ENCODE data around the gene MED13L.

DNA sequence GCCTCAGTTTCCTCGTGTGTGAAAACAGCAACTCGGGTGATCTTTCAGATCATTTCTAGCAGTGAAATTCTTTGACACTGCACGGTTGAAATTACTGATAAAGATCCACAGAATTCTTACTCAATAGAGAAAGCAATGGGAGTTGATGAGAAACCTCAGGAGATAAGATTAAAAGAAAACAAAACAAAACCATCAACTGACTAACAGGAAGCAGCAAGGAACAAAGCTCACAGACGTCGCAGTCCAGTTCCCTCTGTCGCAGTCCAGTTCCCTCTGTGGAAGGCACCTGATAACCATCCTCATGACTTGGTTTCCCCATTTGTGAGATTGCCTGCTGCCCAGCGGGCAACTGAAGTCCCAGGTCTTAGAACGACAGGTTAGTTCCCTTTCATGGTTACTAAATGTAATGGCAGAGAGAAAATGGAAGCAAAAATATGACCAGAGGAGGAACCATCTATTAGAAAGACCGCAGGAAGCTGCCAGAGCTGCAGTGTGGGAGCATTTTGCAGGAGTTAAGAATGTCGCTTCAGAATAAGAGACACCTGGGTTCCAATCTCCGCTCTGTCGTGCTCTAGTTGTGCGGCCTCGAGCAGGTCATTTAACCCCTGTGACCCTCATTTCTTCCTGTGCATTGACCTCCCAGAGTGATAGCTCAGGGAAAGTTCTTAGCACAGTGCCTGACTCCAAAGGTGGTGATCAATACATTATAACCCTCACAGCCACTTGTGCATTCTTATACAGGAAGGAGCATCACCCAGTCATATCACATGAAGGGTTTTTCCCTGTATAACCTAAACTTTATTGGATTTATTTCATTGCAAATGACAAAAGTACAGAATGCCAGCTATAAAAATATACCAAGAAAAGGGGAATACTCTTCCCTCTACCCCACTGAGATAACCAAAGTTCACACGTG, 5.1 kb upstream of the MED13L start:
- no peak for TF ChIP-seq CTCF (conservative IDR thresholded peaks at IDR 0.05; ENCODE audit: low read depth, low read length)
- no peak for TF ChIP-seq POLR2A (IDR thresholded peaks at IDR 0.05; ENCODE audit: low read depth, low read length)
- TF ChIP-seq SMC3 (IDR thresholded peaks at IDR 0.05; ENCODE audit: low read depth, low read length): no peak
- TF ChIP-seq RAD21 (IDR thresholded peaks at IDR 0.05; ENCODE audit: low read length): no peak
- no peak for TF ChIP-seq ELK1 (IDR thresholded peaks at IDR 0.05; ENCODE audit: borderline replicate concordance, low read depth, low read length)
- no peak for TF ChIP-seq MAFK (IDR thresholded peaks at IDR 0.05; ENCODE audit: low read depth, low read length)
- TF ChIP-seq, protein P1, sequence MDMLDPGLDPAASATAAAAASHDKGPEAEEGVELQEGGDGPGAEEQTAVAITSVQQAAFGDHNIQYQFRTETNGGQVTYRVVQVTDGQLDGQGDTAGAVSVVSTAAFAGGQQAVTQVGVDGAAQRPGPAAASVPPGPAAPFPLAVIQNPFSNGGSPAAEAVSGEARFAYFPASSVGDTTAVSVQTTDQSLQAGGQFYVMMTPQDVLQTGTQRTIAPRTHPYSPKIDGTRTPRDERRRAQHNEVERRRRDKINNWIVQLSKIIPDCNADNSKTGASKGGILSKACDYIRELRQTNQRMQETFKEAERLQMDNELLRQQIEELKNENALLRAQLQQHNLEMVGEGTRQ (IDR thresholded peaks at IDR 0.05; ENCODE audit: low read depth, low read length): no peak
- TF ChIP-seq CHD1 (IDR thresholded peaks at IDR 0.05; ENCODE audit: low read depth, low read length): no peak
- TF ChIP-seq MAZ (IDR thresholded peaks at IDR 0.05; ENCODE audit: borderline replicate concordance, low read depth, low read length): no peak
